OCI-LY1 (cell line): ENCODE measurements around the gene FAAH.

Experiments
- H2AFZ ChIP-seq: fragments of 200-600 bp; sonication (generic), shearing (Covaris generic); 2 replicates; pipeline ENCODE4 v1.6.0; 2014; ENCODE audit warnings: antibody characterized with exemption, mild to moderate bottlenecking, low read length
- H3F3A ChIP-seq: fragments of 200-600 bp; sonication (generic), shearing (Covaris generic); 2 replicates; pipeline ENCODE4 v1.6.0; 2014; ENCODE audit warnings: mild to moderate bottlenecking, antibody characterized with exemption, low read length, moderate library complexity; ENCODE audit not compliant: insufficient read depth
- H3K27ac ChIP-seq: fragments of 200-600 bp; sonication (generic); 2 replicates; pipeline ENCODE4 v1.5.1; 2014; ENCODE audit warnings: low read length, mixed run types, mild to moderate bottlenecking, low read depth; ENCODE audit not compliant: poor library complexity, severe bottlenecking
- H3K27me3 ChIP-seq: fragments of 200-600 bp; sonication (generic); 2 replicates; pipeline ENCODE4 v1.6.0; 2014; ENCODE audit warnings: antibody characterized with exemption, mild to moderate bottlenecking, low read length, moderate library complexity; ENCODE audit not compliant: insufficient read depth
- H3K36me3 ChIP-seq: fragments of 200-600 bp; sonication (generic); 2 replicates; pipeline ENCODE4 v1.6.1; 2014; ENCODE audit warnings: mild to moderate bottlenecking, antibody characterized with exemption, low read length, moderate library complexity, mixed read lengths; ENCODE audit not compliant: insufficient read depth
- H3K4me1 ChIP-seq: fragments of 200-600 bp; sonication (generic); 2 replicates; pipeline ENCODE4 v1.5.1; 2014; ENCODE audit warnings: mild to moderate bottlenecking, low read length, moderate library complexity; ENCODE audit not compliant: insufficient read depth, severe bottlenecking
- H3K4me2 ChIP-seq: fragments of 200-600 bp; sonication (generic), shearing (Covaris generic); 2 replicates; pipeline ENCODE4 v1.6.1; 2014; ENCODE audit warnings: low read length
- H3K4me3 ChIP-seq: fragments of 200-600 bp; sonication (generic); 2 replicates; pipeline ENCODE4 v1.5.1; 2014; ENCODE audit warnings: low read length, low read depth, mild to moderate bottlenecking, mixed read lengths; ENCODE audit not compliant: poor library complexity, severe bottlenecking
- H3K79me2 ChIP-seq: fragments of 200-600 bp; shearing (Covaris generic); 2 replicates; pipeline ENCODE4 v1.6.1; 2016; ENCODE audit warnings: mixed run types, low read length, mixed read lengths; ENCODE audit not compliant: insufficient read depth
- H3K9ac ChIP-seq: fragments of 200-600 bp; sonication (generic), shearing (Covaris generic); 2 replicates; pipeline ENCODE4 v1.6.1; 2014; ENCODE audit warnings: mild to moderate bottlenecking, low read length, mixed read lengths
- H3K9me2 ChIP-seq: fragments of 200-600 bp; sonication (generic), shearing (Covaris generic); 2 replicates; pipeline ENCODE4 v1.6.1; 2014; ENCODE audit warnings: low read depth, mild to moderate bottlenecking, low read length, mixed read lengths
- H3K9me3 ChIP-seq: fragments of 200-600 bp; shearing (Covaris generic); 2 replicates; pipeline ENCODE4 v1.6.1; 2014; ENCODE audit warnings: low read length, mixed read lengths
- H4K20me1 ChIP-seq: fragments of 200-600 bp; sonication (generic), shearing (Covaris generic); 2 replicates; pipeline ENCODE4 v1.6.0; 2016; ENCODE audit warnings: mild to moderate bottlenecking, low read length; ENCODE audit not compliant: insufficient read depth
- EZH2 ChIP-seq: fragments of 200-600 bp; sonication (generic), shearing (Covaris generic); IDR thresholded peaks from 2 replicates; pipeline ENCODE4 v1.8.0; 2017; ENCODE audit warnings: borderline replicate concordance, mixed run types, mild to moderate bottlenecking, antibody characterized with exemption, low read length, moderate library complexity, mixed read lengths
- TF ChIP-seq, protein P1 (sequence below): fragments of 200-600 bp; sonication (generic), shearing (Covaris generic); IDR thresholded peaks from 2 replicates; pipeline ENCODE4 v1.5.1; 2017; ENCODE audit warnings: mild to moderate bottlenecking, antibody characterized with exemption, low read length, moderate library complexity, mixed read lengths

FAAH gene

DNA sequence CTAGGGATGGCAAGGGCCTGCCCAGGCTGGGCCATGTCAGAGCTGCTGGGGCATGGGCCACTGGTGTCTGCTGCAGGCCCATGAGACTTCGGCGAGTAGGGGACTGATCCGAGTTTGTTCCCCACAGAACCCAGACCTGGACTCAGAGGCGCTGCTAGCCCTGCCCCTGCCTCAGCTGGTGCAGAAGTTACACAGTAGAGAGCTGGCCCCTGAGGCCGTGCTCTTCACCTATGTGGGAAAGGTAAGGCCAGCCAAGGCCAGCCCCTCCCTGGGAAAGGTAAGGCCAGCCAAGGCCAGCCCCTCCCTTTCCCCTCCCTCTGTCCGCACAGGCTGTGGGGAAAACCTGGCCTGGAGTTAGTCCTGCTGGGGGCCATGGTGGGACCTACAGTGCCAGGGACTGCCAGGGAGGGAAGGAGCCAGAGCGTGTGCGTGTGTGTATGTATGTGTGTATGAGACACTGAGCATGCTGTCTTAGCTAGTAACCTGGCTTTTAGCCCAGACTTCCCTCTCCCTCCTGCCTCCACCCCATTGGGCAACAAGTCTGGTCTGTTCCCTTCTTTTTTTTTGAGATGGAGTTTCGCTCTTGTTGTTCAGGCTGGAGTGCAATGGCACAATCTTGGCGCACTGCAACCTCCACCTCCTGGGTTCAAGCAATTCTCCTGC, 8.0 kb downstream of the FAAH start:
- Histone ChIP-seq H3K27ac (no peak overlapping the region), H3K4me3 (no peak overlapping the region), H4K20me1 (no peaks in the 10 kb centered on the region), H3K4me2 (no peak overlapping the region), H3K9me2 (no peaks in the 10 kb centered on the region), H2AFZ (no peak overlapping the region), H3K36me3 (no peaks in the 10 kb centered on the region), H3K9ac (no peak overlapping the region), H3K79me2 (no peaks in the 10 kb centered on the region), H3K27me3 (no peaks in the 10 kb centered on the region), H3K4me1 (no peaks in the 10 kb centered on the region), H3K9me3 (no peaks in the 10 kb centered on the region), H3F3A (no peaks in the 10 kb centered on the region)
- TF ChIP-seq, protein P1, sequence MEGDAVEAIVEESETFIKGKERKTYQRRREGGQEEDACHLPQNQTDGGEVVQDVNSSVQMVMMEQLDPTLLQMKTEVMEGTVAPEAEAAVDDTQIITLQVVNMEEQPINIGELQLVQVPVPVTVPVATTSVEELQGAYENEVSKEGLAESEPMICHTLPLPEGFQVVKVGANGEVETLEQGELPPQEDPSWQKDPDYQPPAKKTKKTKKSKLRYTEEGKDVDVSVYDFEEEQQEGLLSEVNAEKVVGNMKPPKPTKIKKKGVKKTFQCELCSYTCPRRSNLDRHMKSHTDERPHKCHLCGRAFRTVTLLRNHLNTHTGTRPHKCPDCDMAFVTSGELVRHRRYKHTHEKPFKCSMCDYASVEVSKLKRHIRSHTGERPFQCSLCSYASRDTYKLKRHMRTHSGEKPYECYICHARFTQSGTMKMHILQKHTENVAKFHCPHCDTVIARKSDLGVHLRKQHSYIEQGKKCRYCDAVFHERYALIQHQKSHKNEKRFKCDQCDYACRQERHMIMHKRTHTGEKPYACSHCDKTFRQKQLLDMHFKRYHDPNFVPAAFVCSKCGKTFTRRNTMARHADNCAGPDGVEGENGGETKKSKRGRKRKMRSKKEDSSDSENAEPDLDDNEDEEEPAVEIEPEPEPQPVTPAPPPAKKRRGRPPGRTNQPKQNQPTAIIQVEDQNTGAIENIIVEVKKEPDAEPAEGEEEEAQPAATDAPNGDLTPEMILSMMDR = no peak
- TF ChIP-seq EZH2 = no peak

DNA sequence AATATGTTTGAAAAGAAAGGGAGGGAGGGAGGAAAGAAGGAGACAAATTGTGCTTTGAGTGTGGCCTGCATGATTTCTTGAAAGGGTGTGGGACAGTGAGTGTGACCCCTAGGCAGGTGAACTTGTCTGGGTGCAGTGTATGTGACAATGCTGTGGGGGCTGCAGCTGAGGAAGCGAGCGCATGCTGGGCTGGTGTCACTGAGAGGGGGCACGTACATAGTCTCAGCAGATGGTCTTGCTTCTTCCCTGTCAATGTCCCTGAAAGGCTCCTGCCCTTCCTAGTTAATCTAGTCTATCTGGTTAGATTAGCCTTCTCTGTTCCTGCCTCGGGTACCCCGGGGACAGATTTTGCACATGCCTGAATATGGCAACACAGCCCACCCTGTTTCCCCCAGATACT, 9.8 kb downstream of the FAAH start:
- Histone ChIP-seq H3K4me1 (no peaks in the 10 kb centered on the region), H3K27me3 (no peaks in the 10 kb centered on the region), H3K9me2 (no peaks in the 10 kb centered on the region), H3F3A (no peaks in the 10 kb centered on the region), H3K9ac (no peak overlapping the region), H3K79me2 (no peaks in the 10 kb centered on the region), H2AFZ (no peak overlapping the region), H3K9me3 (no peaks in the 10 kb centered on the region), H3K4me3 (no peak overlapping the region), H3K27ac (no peak overlapping the region), H3K4me2 (no peak overlapping the region), H4K20me1 (no peaks in the 10 kb centered on the region), H3K36me3 (no peaks in the 10 kb centered on the region)
- no peak for TF ChIP-seq EZH2
- TF ChIP-seq, protein P1 = no peak

DNA sequence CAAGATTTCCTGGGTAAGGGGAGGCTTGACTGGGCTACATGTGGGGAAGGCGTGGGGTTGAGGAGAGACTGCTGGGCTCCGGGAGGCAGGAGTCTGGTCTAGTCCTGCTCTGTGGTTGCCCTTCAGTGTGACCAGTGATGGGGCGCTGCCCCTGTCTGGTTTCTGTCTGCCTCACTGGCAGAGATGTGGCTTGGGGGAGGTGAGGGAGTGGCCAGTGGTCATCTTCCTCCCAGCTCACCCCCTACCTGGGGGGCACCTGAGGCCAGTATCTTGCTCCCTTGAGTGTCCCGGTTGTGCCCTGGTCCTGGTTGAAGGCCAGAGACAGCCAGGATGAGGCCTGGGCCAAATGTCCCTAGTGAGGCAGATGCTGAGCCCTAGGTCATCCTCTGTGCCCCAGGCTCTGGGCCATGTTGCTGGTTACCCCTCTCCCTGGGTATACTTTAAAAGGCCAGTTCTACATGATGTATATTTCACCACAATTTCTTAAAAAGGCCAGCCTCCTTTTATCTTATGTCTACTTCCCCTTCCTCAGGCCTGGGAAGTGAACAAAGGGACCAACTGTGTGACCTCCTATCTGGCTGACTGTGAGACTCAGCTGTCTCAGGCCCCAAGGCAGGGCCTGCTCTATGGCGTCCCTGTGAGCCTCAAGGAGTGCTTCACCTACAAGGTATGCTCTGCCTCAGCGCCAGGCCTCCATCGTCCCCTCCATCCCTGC, 10.5 kb downstream of the FAAH start:
- TF ChIP-seq, protein P1 = no peak
- TF ChIP-seq EZH2 = no peak
- H3K79me2 ChIP-seq = no peaks in the 10 kb centered on the region
- H3K9ac ChIP-seq = no peak overlapping the region
- H3K9me3 ChIP-seq = no peaks in the 10 kb centered on the region
- H3K4me3 ChIP-seq = no peak overlapping the region
- H3F3A ChIP-seq = no peaks in the 10 kb centered on the region
- no peak overlapping the region for H2AFZ ChIP-seq
- H4K20me1 ChIP-seq = no peaks in the 10 kb centered on the region
- no peaks in the 10 kb centered on the region for H3K9me2 ChIP-seq
- no peaks in the 10 kb centered on the region for H3K36me3 ChIP-seq
- no peaks in the 10 kb centered on the region for H3K4me1 ChIP-seq
- no peak overlapping the region for H3K4me2 ChIP-seq
- no peaks in the 10 kb centered on the region for H3K27me3 ChIP-seq
- no peak overlapping the region for H3K27ac ChIP-seq
